Measurements from ENCODE around the gene SMG5. TPM values are rescaled to one million over a fixed set of nuclear protein-coding genes. Genes with fewer than 3 reads are reported as not detected.

SMG5 gene
- polyA plus RNA-seq, 1 donor (not counting 4 experiments of a cell fraction or from before 2014, with no cell fraction given): 22.4 TPM

DNA sequence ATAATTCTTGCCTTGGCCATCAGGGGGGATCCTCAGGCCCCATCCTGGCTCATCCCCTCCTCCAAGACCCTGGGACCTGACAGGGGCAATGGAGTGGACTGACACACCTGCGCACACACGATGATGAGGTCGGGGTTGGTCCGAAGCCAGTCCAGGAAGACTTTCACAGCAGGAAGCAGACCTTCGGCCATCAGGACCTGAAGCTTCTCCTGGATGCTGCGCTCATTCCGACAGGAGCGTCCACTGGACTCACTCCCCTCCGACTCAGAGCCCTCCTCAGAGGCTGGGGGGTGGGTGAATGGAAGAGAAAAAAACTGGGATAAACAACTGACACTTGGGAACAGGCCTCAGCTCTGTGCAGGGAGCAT lies 19.4 kb downstream of the SMG5 start:
- no peak for DNase-seq (ENCODE audit: low read depth, low spot score)
- Histone ChIP-seq H3K4me3 (ENCODE audit: control insufficient read depth in 2 of 3, extremely low read depth in 1 of 3, insufficient read depth in 2 of 3, low read depth in 1 of 3, low read length in 3 of 3) (no peak overlapping the region), H3K9ac (ENCODE audit: control insufficient read depth, extremely low read depth, insufficient read depth, low read length) (no peak overlapping the region), H3K27me3 (ENCODE audit: control insufficient read depth, extremely low read depth, insufficient read depth, low read length) (no peaks in the 10 kb centered on the region), H3K9me1 (ENCODE audit: control insufficient read depth, extremely low read depth, insufficient read depth, low read length) (peaks cover 9% of the 10 kb centered on the region), H3K4me1 (ENCODE audit: control insufficient read depth, extremely low read depth, insufficient read depth, low read length) (peaks cover 51% of the 10 kb centered on the region), H3K4me2 (ENCODE audit: control insufficient read depth, extremely low read depth, insufficient read depth, low read depth, low read length) (peak overlapping the region; percentile 72), H2AFZ (ENCODE audit: control insufficient read depth, low read length) (no peak overlapping the region), H3K36me3 (ENCODE audit: control insufficient read depth in 2 of 2, extremely low read depth in 1 of 2, insufficient read depth in 2 of 2, low read length in 2 of 2) (peaks cover 43 to 78% of the 10 kb centered on the region in 2 experiments), H3K9me3 (ENCODE audit: control insufficient read depth, low read depth, low read length) (no peaks in the 10 kb centered on the region), H3K27ac (ENCODE audit: control insufficient read depth, insufficient read depth, low read length) (peak overlapping the region; percentile 79), H3K79me2 (ENCODE audit: control insufficient read depth, insufficient read depth, low read length) (no peaks in the 10 kb centered on the region), H4K20me1 (ENCODE audit: control insufficient read depth, extremely low read depth, insufficient read depth, low read length) (peaks cover 12% of the 10 kb centered on the region)
- TF ChIP-seq, protein P1, sequence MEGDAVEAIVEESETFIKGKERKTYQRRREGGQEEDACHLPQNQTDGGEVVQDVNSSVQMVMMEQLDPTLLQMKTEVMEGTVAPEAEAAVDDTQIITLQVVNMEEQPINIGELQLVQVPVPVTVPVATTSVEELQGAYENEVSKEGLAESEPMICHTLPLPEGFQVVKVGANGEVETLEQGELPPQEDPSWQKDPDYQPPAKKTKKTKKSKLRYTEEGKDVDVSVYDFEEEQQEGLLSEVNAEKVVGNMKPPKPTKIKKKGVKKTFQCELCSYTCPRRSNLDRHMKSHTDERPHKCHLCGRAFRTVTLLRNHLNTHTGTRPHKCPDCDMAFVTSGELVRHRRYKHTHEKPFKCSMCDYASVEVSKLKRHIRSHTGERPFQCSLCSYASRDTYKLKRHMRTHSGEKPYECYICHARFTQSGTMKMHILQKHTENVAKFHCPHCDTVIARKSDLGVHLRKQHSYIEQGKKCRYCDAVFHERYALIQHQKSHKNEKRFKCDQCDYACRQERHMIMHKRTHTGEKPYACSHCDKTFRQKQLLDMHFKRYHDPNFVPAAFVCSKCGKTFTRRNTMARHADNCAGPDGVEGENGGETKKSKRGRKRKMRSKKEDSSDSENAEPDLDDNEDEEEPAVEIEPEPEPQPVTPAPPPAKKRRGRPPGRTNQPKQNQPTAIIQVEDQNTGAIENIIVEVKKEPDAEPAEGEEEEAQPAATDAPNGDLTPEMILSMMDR (optimal IDR thresholded peaks at IDR 0.05 in 1 of 3, IDR thresholded peaks at IDR 0.05 in 1 of 3, conservative IDR thresholded peaks at IDR 0.05 in 1 of 3; ENCODE audit: extremely low read depth in 1 of 3, insufficient read depth in 2 of 3, low read length in 3 of 3): no peak
- no peak for TF ChIP-seq EZH2 (IDR thresholded peaks at IDR 0.05; ENCODE audit: low read length)
- no peak for FAIRE-seq
- dilution Hi-C loops (cut with MboI; ENCODE audit: extremely low pct_ligation_motif_present, low sequenced_read_pairs): no loop called here

DNA sequence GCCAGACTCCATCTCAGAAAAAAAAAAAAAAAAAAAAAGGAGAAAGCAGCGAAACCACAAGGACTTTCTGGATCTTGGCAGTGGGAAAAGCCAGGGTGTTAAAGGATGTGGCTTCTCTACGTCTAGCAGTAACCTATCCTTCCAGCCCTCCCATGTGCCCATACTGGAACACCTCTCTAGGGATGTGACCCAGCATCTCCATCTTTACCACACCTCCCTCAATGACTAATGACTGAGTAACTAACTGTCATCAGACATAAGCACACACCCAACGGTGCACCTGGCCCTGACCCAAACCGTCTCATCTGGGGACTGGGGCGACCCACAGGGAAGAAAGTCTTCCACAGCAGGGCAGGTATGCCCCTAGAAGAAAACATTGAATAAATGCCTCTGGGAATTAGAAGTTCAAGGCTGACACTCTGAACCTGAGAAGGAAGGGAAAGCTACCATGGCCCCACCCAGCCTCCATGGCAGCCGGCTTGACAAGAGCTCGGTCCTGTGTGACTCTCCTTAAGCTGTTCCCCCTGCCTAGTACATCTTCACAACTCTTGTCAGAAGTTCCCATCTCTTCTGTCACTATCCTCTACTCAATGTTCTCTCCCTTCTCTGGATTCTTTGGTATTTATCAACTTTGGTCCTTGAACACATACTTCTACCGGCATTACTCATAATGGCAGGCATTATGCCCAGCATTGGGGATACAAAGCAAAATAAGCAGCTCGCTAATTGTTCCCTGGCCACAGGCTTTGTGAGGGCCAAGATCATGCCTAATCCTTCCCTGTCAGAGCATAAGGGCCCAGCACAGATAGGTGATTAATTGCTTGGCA lies 20.0 kb downstream of the SMG5 start:
- Histone ChIP-seq H3K9ac (ENCODE audit: control insufficient read depth, extremely low read depth, insufficient read depth, low read length) (no peak overlapping the region), H3K79me2 (ENCODE audit: control insufficient read depth, insufficient read depth, low read length) (no peaks in the 10 kb centered on the region), H3K9me1 (ENCODE audit: control insufficient read depth, extremely low read depth, insufficient read depth, low read length) (peaks cover 9% of the 10 kb centered on the region), H3K36me3 (ENCODE audit: control insufficient read depth in 2 of 2, extremely low read depth in 1 of 2, insufficient read depth in 2 of 2, low read length in 2 of 2) (peaks cover 44 to 78% of the 10 kb centered on the region in 2 experiments), H3K4me3 (ENCODE audit: control insufficient read depth in 2 of 3, extremely low read depth in 1 of 3, insufficient read depth in 2 of 3, low read depth in 1 of 3, low read length in 3 of 3) (peak overlapping the region in 1 of 3 experiments; percentile 16), H3K27ac (ENCODE audit: control insufficient read depth, insufficient read depth, low read length) (peak overlapping the region; percentile 79), H3K9me3 (ENCODE audit: control insufficient read depth, low read depth, low read length) (no peaks in the 10 kb centered on the region), H2AFZ (ENCODE audit: control insufficient read depth, low read length) (no peak overlapping the region), H3K27me3 (ENCODE audit: control insufficient read depth, extremely low read depth, insufficient read depth, low read length) (no peaks in the 10 kb centered on the region), H3K4me1 (ENCODE audit: control insufficient read depth, extremely low read depth, insufficient read depth, low read length) (peaks cover 57% of the 10 kb centered on the region), H3K4me2 (ENCODE audit: control insufficient read depth, extremely low read depth, insufficient read depth, low read depth, low read length) (peak overlapping the region; percentile 72), H4K20me1 (ENCODE audit: control insufficient read depth, extremely low read depth, insufficient read depth, low read length) (peaks cover 12% of the 10 kb centered on the region)
- dilution Hi-C loops (cut with MboI; ENCODE audit: extremely low pct_ligation_motif_present, low sequenced_read_pairs): no loop called here
- FAIRE-seq (peak; percentile 94), DNase-seq (ENCODE audit: low read depth, low spot score) (no peak)
- TF ChIP-seq, protein P1 (optimal IDR thresholded peaks at IDR 0.05 in 1 of 3, IDR thresholded peaks at IDR 0.05 in 1 of 3, conservative IDR thresholded peaks at IDR 0.05 in 1 of 3; ENCODE audit: extremely low read depth in 1 of 3, insufficient read depth in 2 of 3, low read length in 3 of 3): no peak
- TF ChIP-seq EZH2 (IDR thresholded peaks at IDR 0.05; ENCODE audit: low read length): no peak
